HG02588 (cell line): Measurements from ENCODE around the gene TMPRSS6.

Experiments
- ATAC-seq: cut with Tn5 transposase; IDR thresholded peaks from one replicate; pipeline ENCODE4 v1.9.1; 2021; ENCODE audit warnings: mild to moderate bottlenecking, moderate library complexity; ENCODE audit not compliant: unreplicated experiment

The TMPRSS6 gene

GRCh38 chr22:37109242-37109917 is at the start of gene TMPRSS6:
TMPRSS6 (minus strand) TSS chr22:37109713; CDS start chr22:37103417, 6,296 bp downstream.
- ATAC-seq, result no peak

- ATAC-seq, result no peak
Observed at GRCh38 chr22:37158963-37159290, 49.4 kb upstream of the TMPRSS6 start.

- ATAC-seq, result no peak
Observed at GRCh38 chr22:37157516-37158285, 48.2 kb upstream of the TMPRSS6 start.

GRCh38 chr22:37156686-37157435 is 47.3 kb upstream of the TMPRSS6 start:
- ATAC-seq, result no peak

- ATAC-seq, result no peak
Observed at GRCh38 chr22:37155971-37156370, 46.5 kb upstream of the TMPRSS6 start.

- ATAC-seq, result no peak
Observed at GRCh38 chr22:37154925-37155712, 45.6 kb upstream of the TMPRSS6 start.

- ATAC-seq, result no peak
Observed at GRCh38 chr22:37153901-37154300, 44.4 kb upstream of the TMPRSS6 start.

- ATAC-seq, result no peak
Observed at GRCh38 chr22:37151401-37151800, 41.9 kb upstream of the TMPRSS6 start.

GRCh38 chr22:37150701-37151100 is 41.2 kb upstream of the TMPRSS6 start:
- ATAC-seq, result no peak

GRCh38 chr22:37148742-37149665 is 39.5 kb upstream of the TMPRSS6 start:
- ATAC-seq, result no peak

- no peak for ATAC-seq
Observed at GRCh38 chr22:37148031-37148651, 38.6 kb upstream of the TMPRSS6 start.

- no peak for ATAC-seq
Observed at GRCh38 chr22:37147186-37147990, 37.9 kb upstream of the TMPRSS6 start.

- ATAC-seq, result no peak
Observed at GRCh38 chr22:37146507-37147180, 37.1 kb upstream of the TMPRSS6 start.

- ATAC-seq, result no peak
Observed at GRCh38 chr22:37146051-37146385, 36.5 kb upstream of the TMPRSS6 start.

GRCh38 chr22:37145180-37146050 is 35.9 kb upstream of the TMPRSS6 start:
- no peak for ATAC-seq

GRCh38 chr22:37144180-37144554 is 34.7 kb upstream of the TMPRSS6 start:
- ATAC-seq, result no peak

GRCh38 chr22:37141971-37142370 is 32.5 kb upstream of the TMPRSS6 start:
- no peak for ATAC-seq
